H9 (cell line): Measurements from ENCODE around the gene PPARGC1A. TPM values are rescaled to one million over a fixed set of nuclear protein-coding genes. Genes with fewer than 3 reads are reported as not detected.

Source experiments
- DNase-seq: peaks from one replicate; pipeline ENCODE4 v3.0.0-alpha.2; 2017
- H2AFZ ChIP-seq: one replicate; pipeline ENCODE4 v1.6.1; 2013; ENCODE audit warnings: mild to moderate bottlenecking, low read length, control low read depth, moderate library complexity
- H2AK5ac ChIP-seq: 2 replicates; pipeline ENCODE4 v1.6.1; 2013; ENCODE audit warnings: low read length, control low read depth, mixed read lengths; ENCODE audit not compliant: insufficient read length
- H2BK120ac ChIP-seq: one replicate; pipeline ENCODE4 v1.6.1; 2013; ENCODE audit warnings: low read depth, mild to moderate bottlenecking, low read length, control low read depth, inconsistent platforms; ENCODE audit not compliant: poor library complexity, severe bottlenecking
- H2BK12ac ChIP-seq: 2 replicates; pipeline ENCODE4 v1.6.1; 2013; ENCODE audit warnings: low read length, control low read depth, mixed read lengths, low read depth; ENCODE audit not compliant: insufficient read length
- H2BK15ac ChIP-seq: 2 replicates; pipeline ENCODE4 v1.6.1; 2013; ENCODE audit warnings: low read depth, low read length, control low read depth
- H2BK20ac ChIP-seq: one replicate; pipeline ENCODE4 v1.6.1; 2013; ENCODE audit warnings: low read depth, mild to moderate bottlenecking, low read length, control low read depth, inconsistent platforms; ENCODE audit not compliant: poor library complexity, severe bottlenecking
- H2BK5ac ChIP-seq: 2 replicates; pipeline ENCODE4 v1.6.1; 2013; ENCODE audit warnings: low read length, control low read depth, mixed read lengths; ENCODE audit not compliant: insufficient read length
- H3K14ac ChIP-seq: 2 replicates; pipeline ENCODE4 v1.6.1; 2013; ENCODE audit warnings: low read length, control low read depth; ENCODE audit not compliant: insufficient read depth
- H3K18ac ChIP-seq: 2 replicates; pipeline ENCODE4 v1.6.1; 2013; ENCODE audit warnings: low read depth, mild to moderate bottlenecking, mixed read lengths, low read length, control low read depth; ENCODE audit not compliant: insufficient read length
- H3K23ac ChIP-seq: 2 replicates; pipeline ENCODE4 v1.6.1; 2013; ENCODE audit warnings: low read length, control low read depth, mixed read lengths, low read depth; ENCODE audit not compliant: insufficient read length
- H3K23me2 ChIP-seq: 2 replicates; pipeline ENCODE4 v1.6.1; 2013; ENCODE audit warnings: low read depth, mild to moderate bottlenecking, mixed read lengths, low read length, control low read depth; ENCODE audit not compliant: insufficient read length, poor library complexity, severe bottlenecking
- H3K27ac ChIP-seq: 2 replicates; pipeline ENCODE4 v1.5.1; 2013; ENCODE audit warnings: low read length, control low read depth, mixed read lengths, low read depth; ENCODE audit not compliant: insufficient read length
- H3K27me3 ChIP-seq: 2 replicates; pipeline ENCODE4 v1.6.1; 2013; ENCODE audit warnings: low read length, control low read depth, inconsistent platforms; ENCODE audit not compliant: insufficient read depth
- H3K4ac ChIP-seq: 2 replicates; pipeline ENCODE4 v1.6.1; 2013; ENCODE audit warnings: low read depth, mild to moderate bottlenecking, control low read depth, inconsistent platforms, low read length, moderate library complexity
- H3K4me1 ChIP-seq: 2 replicates; pipeline ENCODE4 v1.6.1; 2013; ENCODE audit warnings: low read length, control low read depth, inconsistent platforms; ENCODE audit not compliant: insufficient read depth
- H3K4me2 ChIP-seq: 2 replicates; pipeline ENCODE4 v1.6.1; 2013; ENCODE audit warnings: low read length, control low read depth, mixed read lengths; ENCODE audit not compliant: insufficient read length, insufficient read depth
- H3K56ac ChIP-seq: 2 replicates; pipeline ENCODE4 v1.6.1; 2013; ENCODE audit warnings: low read depth, mild to moderate bottlenecking, mixed read lengths, low read length, control low read depth; ENCODE audit not compliant: insufficient read length
- H3K79me1 ChIP-seq: 2 replicates; pipeline ENCODE4 v1.6.1; 2013; ENCODE audit warnings: low read depth, mild to moderate bottlenecking, moderate library complexity, low read length, control low read depth, inconsistent platforms; ENCODE audit not compliant: insufficient read depth, poor library complexity, severe bottlenecking
- H3K79me2 ChIP-seq: 2 replicates; pipeline ENCODE4 v1.6.1; 2013; ENCODE audit warnings: low read length, control low read depth, inconsistent platforms; ENCODE audit not compliant: insufficient read depth
- H3K9ac ChIP-seq: 2 replicates; pipeline ENCODE4 v1.6.1; 2013; ENCODE audit warnings: low read length, control low read depth, mixed read lengths; ENCODE audit not compliant: insufficient read length; ENCODE audit errors: extremely low read depth
- H3K9me3 ChIP-seq: one replicate; pipeline ENCODE4 v1.6.1; 2013; ENCODE audit warnings: low read depth, low read length, inconsistent platforms; ENCODE audit not compliant: control insufficient read depth
- H3T11ph ChIP-seq: one replicate; pipeline ENCODE4 v1.6.1; 2013; ENCODE audit warnings: mild to moderate bottlenecking, low read length, control low read depth, inconsistent platforms
- H4K20me1 ChIP-seq: one replicate; pipeline ENCODE4 v1.6.1; 2013; ENCODE audit not compliant: control insufficient read depth, insufficient read length, insufficient read depth
- H4K5ac ChIP-seq: 2 replicates; pipeline ENCODE4 v1.6.1; 2013; ENCODE audit warnings: low read depth, mild to moderate bottlenecking, mixed read lengths, low read length, control low read depth; ENCODE audit not compliant: insufficient read length
- H4K8ac ChIP-seq: replicated peaks from 2 replicates; pipeline ENCODE4 v1.6.1; 2013; ENCODE audit warnings: low read length, control low read depth, mixed read lengths, low read depth; ENCODE audit not compliant: insufficient read length
- H4K91ac ChIP-seq: 2 replicates; pipeline ENCODE4 v1.6.1; 2013; ENCODE audit warnings: low read depth, mild to moderate bottlenecking, moderate library complexity, mixed read lengths, low read length, control low read depth; ENCODE audit not compliant: insufficient read length
- H3K27ac Mint-ChIP-seq, 3 experiments: 2 replicates in 2 of 3; 3 replicates in 1 of 3; pipeline ENCODE4 v1.8.0; 2020 to 2021; ENCODE audit warnings: mixed read lengths in 3 of 3, mild to moderate bottlenecking in 1 of 3, moderate library complexity in 1 of 3
- H3K27me3 Mint-ChIP-seq: 2 replicates; pipeline ENCODE4 v1.8.0; 2021; ENCODE audit warnings: low read depth, mild to moderate bottlenecking, moderate library complexity, mixed read lengths
- H3K36me3 Mint-ChIP-seq, 3 experiments: 2 replicates in 2 of 3; 3 replicates in 1 of 3; pipeline ENCODE4 v1.8.0; 2020 to 2021; ENCODE audit warnings: low read depth in 3 of 3, mixed read lengths in 3 of 3; ENCODE audit not compliant: insufficient read depth in 1 of 3
- H3K4me1 Mint-ChIP-seq, 2 experiments: 2 replicates each; pipeline ENCODE4 v1.8.0; 2020; ENCODE audit warnings: mixed read lengths in 2 of 2
- H3K4me3 Mint-ChIP-seq, 2 experiments: 2 replicates in 1 of 2; 3 replicates in 1 of 2; pipeline ENCODE4 v1.8.0; 2020 to 2021; ENCODE audit warnings: mild to moderate bottlenecking in 2 of 2, mixed read lengths in 2 of 2, moderate library complexity in 1 of 2
- H3K9me3 Mint-ChIP-seq, 2 experiments: 2 replicates in 1 of 2; 3 replicates in 1 of 2; pipeline ENCODE4 v1.8.0; 2020; ENCODE audit warnings: mild to moderate bottlenecking in 2 of 2, mixed read lengths in 2 of 2, moderate library complexity in 1 of 2
- WGBS: extraction: QIAGEN DNeasy Blood & Tissue Kit; methylation state at CpG from one replicate; pipeline ENCODE4 v1.1.7; 2013; ENCODE audit warnings: missing lambda C conversion rate, low lambda C conversion rate, mixed read lengths; ENCODE audit not compliant: insufficient read length; ENCODE audit errors: extremely low coverage; 5-methylcytosine and 5-hydroxymethylcytosine counted together
- total RNA-seq: library from RNA; stranded (reverse); gene quantifications from 2 replicates; pipeline ENCODE4 v1.2.1, GENCODE V29; 2021
- TF ChIP-seq, protein P1 (sequence below): fragments of 200-600 bp; sonication (generic); conservative IDR thresholded peaks from 3 replicates; pipeline ENCODE4 v1.8.0; 2021; ENCODE audit warnings: antibody characterized with exemption, mild to moderate bottlenecking

Gene PPARGC1A
- total RNA-seq, 1 experiment from 2014 or later, result 1.7 TPM

DNA sequence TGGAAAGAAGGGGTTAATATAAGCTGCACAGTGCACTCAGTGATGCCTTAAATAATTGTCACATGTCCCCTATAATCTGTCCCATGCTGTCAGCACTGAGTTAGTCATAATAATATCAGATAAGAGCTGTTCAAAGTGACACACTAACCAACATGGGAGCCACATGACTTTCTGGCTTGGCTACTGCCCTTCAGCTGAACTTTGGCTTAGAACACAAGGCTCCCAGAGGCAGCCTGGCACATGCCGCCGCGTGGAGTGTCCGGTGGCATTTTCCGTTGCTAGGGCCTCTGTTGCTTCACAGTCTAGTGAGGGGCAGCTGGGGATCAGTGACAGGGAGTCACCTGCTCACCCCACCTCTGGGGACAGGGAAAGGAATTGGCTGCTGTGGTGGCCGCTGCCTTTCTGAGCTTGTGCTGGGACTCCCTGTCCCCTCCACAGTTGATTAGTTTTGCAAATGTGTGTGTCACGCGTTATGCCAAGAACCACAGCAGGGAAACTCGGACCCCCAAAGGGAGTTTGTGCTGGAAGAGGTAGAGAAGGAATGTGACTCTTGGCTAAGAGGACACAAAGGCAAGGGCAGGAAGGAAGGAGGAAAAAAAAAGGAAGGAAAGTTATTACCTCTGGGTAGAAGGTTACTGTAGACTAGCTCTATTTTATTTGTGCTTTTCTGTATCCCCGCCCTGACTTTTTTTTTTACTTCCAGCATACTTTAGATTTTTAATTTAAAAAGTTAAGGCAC is 41.1 kb upstream of the PPARGC1A start:
- Histone ChIP-seq H3K4ac (no peak overlapping the region), H3K56ac (no peak overlapping the region), H3K4me2 (no peak overlapping the region), H2BK12ac (no peak overlapping the region), H4K5ac (no peak overlapping the region), H3K18ac (no peak overlapping the region), H3K14ac (no peak overlapping the region), H2AFZ (no peak overlapping the region), H3T11ph (no peak overlapping the region), H3K79me2 (no peaks in the 10 kb centered on the region), H2BK120ac (no peak overlapping the region), H4K91ac (no peak overlapping the region), H4K20me1 (no peaks in the 10 kb centered on the region), H3K9ac (no peak overlapping the region), H3K27ac (no peak overlapping the region), H3K9me3 (no peaks in the 10 kb centered on the region), H3K79me1 (no peaks in the 10 kb centered on the region), H2AK5ac (no peak overlapping the region), H3K4me1 (peaks cover 22% of the 10 kb centered on the region), H3K23me2 (no peaks in the 10 kb centered on the region), H2BK5ac (no peak overlapping the region), H2BK15ac (no peak overlapping the region), H4K8ac (no peak overlapping the region), H3K23ac (no peak overlapping the region), H2BK20ac (no peak overlapping the region), H3K27me3 (no peaks in the 10 kb centered on the region)
- Mint-ChIP-seq H3K9me3 (no peaks in the 10 kb centered on the region; a peak in 1 of 5 replicates), H3K4me1 (peaks cover 69 to 70% of the 10 kb centered on the region in 2 experiments), H3K27me3 (no peaks in the 10 kb centered on the region), H3K27ac (peak overlapping the region in 2 of 3 experiments; percentile 25 to 71; a peak in 3 of 7 replicates), H3K4me3 (no peak overlapping the region), H3K36me3 (peaks cover 0 to 2% (median 0%) of the 10 kb centered on the region in 3 experiments; a peak in 3 of 7 replicates)
- TF ChIP-seq, protein P1, sequence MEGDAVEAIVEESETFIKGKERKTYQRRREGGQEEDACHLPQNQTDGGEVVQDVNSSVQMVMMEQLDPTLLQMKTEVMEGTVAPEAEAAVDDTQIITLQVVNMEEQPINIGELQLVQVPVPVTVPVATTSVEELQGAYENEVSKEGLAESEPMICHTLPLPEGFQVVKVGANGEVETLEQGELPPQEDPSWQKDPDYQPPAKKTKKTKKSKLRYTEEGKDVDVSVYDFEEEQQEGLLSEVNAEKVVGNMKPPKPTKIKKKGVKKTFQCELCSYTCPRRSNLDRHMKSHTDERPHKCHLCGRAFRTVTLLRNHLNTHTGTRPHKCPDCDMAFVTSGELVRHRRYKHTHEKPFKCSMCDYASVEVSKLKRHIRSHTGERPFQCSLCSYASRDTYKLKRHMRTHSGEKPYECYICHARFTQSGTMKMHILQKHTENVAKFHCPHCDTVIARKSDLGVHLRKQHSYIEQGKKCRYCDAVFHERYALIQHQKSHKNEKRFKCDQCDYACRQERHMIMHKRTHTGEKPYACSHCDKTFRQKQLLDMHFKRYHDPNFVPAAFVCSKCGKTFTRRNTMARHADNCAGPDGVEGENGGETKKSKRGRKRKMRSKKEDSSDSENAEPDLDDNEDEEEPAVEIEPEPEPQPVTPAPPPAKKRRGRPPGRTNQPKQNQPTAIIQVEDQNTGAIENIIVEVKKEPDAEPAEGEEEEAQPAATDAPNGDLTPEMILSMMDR, result no peak
- DNase-seq, result peak; percentile 47
- no CpG with 5 or more reads among the region's 10 CpGs for WGBS
